Epithelial cell of proximal tubule (primary cell): Measurements from ENCODE around the gene MRPS17. TPM values are rescaled to one million over a fixed set of nuclear protein-coding genes. Genes with fewer than 3 reads are reported as not detected.

Experiments used
- DNase-seq: peaks from one replicate; pipeline ENCODE4 v3.0.0-alpha.2; 2011; ENCODE audit warnings: low read depth
- H3K4me3 ChIP-seq: 2 replicates; pipeline ENCODE4 v1.5.1; 2011; ENCODE audit warnings: low read depth, mild to moderate bottlenecking, low read length
- CTCF ChIP-seq: conservative IDR thresholded peaks from 2 replicates; pipeline ENCODE4 v1.5.1; 2012; ENCODE audit warnings: low read depth, mild to moderate bottlenecking, low read length
- total RNA-seq: library from RNA; depleted of rRNA; stranded (reverse); fragments of >200 nt; gene quantifications from 2 replicates; pipeline ENCODE4 v1.2.3, GENCODE V29; 2015

MRPS17 gene
- 11.5 and 17.9 TPM in 2 replicates for total RNA-seq

GRCh38 chr7:55951637-55952351 is at the start of gene MRPS17:
Gene MRPS17, plus strand, starts transcription at chr7:55951877. Its CDS starts 1,319 bp downstream, at chr7:55953196.
- no peak for TF ChIP-seq CTCF
- peak; percentile 37 for DNase-seq
- H3K4me3 ChIP-seq, result peak within 1 kb of the TSS; percentile 98

GRCh38 chr7:55903985-55904759 is 47.5 kb upstream of the MRPS17 start:
- no peak for DNase-seq
- TF ChIP-seq CTCF, result no peak
- no peak overlapping the region for H3K4me3 ChIP-seq

- H3K4me3 ChIP-seq, result no peak overlapping the region
- TF ChIP-seq CTCF, result no peak
- DNase-seq, result no peak
Observed at GRCh38 chr7:55912748-55913158, 38.9 kb upstream of the MRPS17 start.

- no peak for TF ChIP-seq CTCF
- DNase-seq, result no peak
- no peak overlapping the region for H3K4me3 ChIP-seq
Observed at GRCh38 chr7:55917771-55918170, 33.9 kb upstream of the MRPS17 start.

GRCh38 chr7:55928006-55928767 is 23.5 kb upstream of the MRPS17 start:
- TF ChIP-seq CTCF, result no peak
- H3K4me3 ChIP-seq, result no peak overlapping the region
- DNase-seq, result no peak

- H3K4me3 ChIP-seq, result no peak overlapping the region
- DNase-seq, result no peak
- TF ChIP-seq CTCF, result no peak
Observed at GRCh38 chr7:55931421-55932151, 20.1 kb upstream of the MRPS17 start.
